Tibial nerve (tissue), 3 donors: ENCODE measurements around the gene MATK.

ENCODE experiments used
- CTCF ChIP-seq, 5 experiments: fragments of 200-600 bp in 3 of 5; fragments of 450-650 bp in 2 of 5; sonication (generic) in 3 of 5; IDR thresholded peaks; one replicate each; pipeline ENCODE4 v1.5.1; 2016 to 2019; ENCODE audit warnings: antibody characterized with exemption in 5 of 5, mild to moderate bottlenecking in 3 of 5, moderate library complexity in 2 of 5
- POLR2A ChIP-seq, 2 donors: fragments of 450-650 bp; IDR thresholded peaks; one replicate each; pipeline ENCODE4 v1.6.1; 2017; ENCODE audit warnings: antibody characterized with exemption in 2 of 2, mild to moderate bottlenecking in 2 of 2, moderate library complexity in 2 of 2

DNA sequence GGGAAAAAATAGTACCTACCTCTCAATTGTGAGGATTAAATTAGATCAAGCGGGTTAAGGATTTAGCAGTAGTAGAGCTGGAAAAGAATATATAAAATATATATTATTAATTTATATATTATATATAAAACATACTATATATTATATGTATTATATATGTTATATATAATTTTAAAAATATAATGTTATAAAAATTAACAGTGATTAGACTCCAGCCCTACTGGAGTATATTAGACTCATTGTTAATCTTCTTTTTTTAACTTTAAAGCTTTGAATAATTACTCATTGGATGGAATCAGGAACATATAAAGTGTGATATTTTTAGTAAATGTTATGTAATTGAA lies 24.1 kb downstream of the MATK start:
- TF ChIP-seq CTCF (IDR thresholded peaks at IDR 0.05) = no peak
- TF ChIP-seq POLR2A (IDR thresholded peaks at IDR 0.05) = no peak
